ENCODE data around the gene LHX3. TPM values are rescaled to one million over a fixed set of nuclear protein-coding genes. Genes with fewer than 3 reads are reported as not detected.
"Not testable (repeated sequence)": the region's sequence is repeated elsewhere in the genome, so short reads cannot be mapped to it uniquely, and the experiment has no call there.

LHX3 gene
- total and polyA plus RNA-seq, 2 donors: not detected

- WGBS: 95% methylated on average over 43 of the region's 43 CpGs
- not testable (repeated sequence) for H3K4me3 ChIP-seq (ENCODE audit: low read depth, low read length); H3K4me1 ChIP-seq (ENCODE audit: insufficient read depth); H3K27ac ChIP-seq (ENCODE audit: low read depth); H3K36me3 ChIP-seq (ENCODE audit: insufficient read depth); DNase-seq (ENCODE audit: extremely low spot score)
These were observed 31.8 kb upstream of the LHX3 start for GRCh38 chr9:136236471-136237410.

GRCh38 chr9:136235709-136236455 lies 31.0 kb upstream of the LHX3 start:
- H3K27ac ChIP-seq (ENCODE audit: low read depth): no peak overlapping the region
- DNase-seq (ENCODE audit: extremely low spot score): no peak
- H3K4me1 ChIP-seq (ENCODE audit: insufficient read depth): no peaks in the 10 kb centered on the region
- H3K4me3 ChIP-seq (ENCODE audit: low read depth, low read length): no peak overlapping the region
- no peaks in the 10 kb centered on the region for H3K36me3 ChIP-seq (ENCODE audit: insufficient read depth)
- WGBS: 94% methylated on average over 27 of the region's 27 CpGs

DNA sequence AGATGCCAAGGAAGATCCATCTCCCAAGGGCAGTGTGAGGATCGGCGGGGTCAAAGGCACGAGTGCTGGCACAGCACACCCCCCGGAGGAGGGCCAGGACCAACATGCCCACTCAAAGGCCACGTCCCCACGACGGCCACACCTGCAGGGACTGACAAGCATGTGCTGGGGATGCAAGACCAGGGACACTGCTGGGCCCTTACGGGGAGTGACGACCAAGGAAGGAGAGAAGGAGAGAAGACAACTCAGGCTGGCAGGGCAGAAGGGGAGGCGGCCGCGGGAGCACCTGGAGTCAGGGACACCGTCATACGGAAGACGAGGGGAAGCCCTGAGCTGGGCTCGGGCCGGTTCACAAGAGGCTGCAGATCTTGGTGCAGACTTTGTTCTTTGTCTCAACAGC lies 30.2 kb upstream of the LHX3 start:
- 96% methylated on average over 17 of the region's 17 CpGs for WGBS
- no peak overlapping the region for H3K27ac ChIP-seq (ENCODE audit: low read depth)

DNA sequence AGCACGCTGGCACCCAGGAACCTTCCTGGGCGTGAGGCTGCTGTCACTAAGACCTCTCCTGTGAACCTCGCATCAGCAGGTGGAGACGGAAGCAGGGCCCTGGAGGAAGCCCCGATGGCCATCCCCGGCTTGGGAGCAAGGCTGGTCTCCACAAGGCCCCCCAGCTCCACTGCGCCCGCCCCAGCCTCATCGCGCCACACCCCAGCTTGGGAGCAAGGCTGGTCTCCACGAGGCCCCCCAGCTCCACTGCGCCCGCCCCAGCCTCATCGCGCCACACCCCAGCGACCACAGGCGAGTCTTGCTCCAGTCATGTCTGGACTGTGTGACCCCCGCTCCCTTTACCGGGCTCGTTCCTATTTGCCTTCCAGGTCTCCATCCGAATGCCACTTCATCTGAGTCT lies 29.7 kb upstream of the LHX3 start:
- DNase-seq (ENCODE audit: extremely low spot score): no peak
- 92% methylated on average over 21 of the region's 21 CpGs for WGBS
- Histone ChIP-seq H3K36me3 (ENCODE audit: insufficient read depth) (no peaks in the 10 kb centered on the region), H3K4me3 (ENCODE audit: low read depth, low read length) (no peak overlapping the region), H3K4me1 (ENCODE audit: insufficient read depth) (no peaks in the 10 kb centered on the region), H3K27ac (ENCODE audit: low read depth) (no peak overlapping the region)

More for the DNA sequence above, 30.2 kb upstream of the LHX3 start:
- Histone ChIP-seq H3K4me1 (ENCODE audit: insufficient read depth) (no peaks in the 10 kb centered on the region), H3K36me3 (ENCODE audit: insufficient read depth) (no peaks in the 10 kb centered on the region), H3K4me3 (ENCODE audit: low read depth, low read length) (no peak overlapping the region)
- no peak for DNase-seq (ENCODE audit: extremely low spot score)

GRCh38 chr9:136233868-136234267 lies 28.9 kb upstream of the LHX3 start:
- H3K36me3 ChIP-seq (ENCODE audit: insufficient read depth): no peaks in the 10 kb centered on the region

DNA sequence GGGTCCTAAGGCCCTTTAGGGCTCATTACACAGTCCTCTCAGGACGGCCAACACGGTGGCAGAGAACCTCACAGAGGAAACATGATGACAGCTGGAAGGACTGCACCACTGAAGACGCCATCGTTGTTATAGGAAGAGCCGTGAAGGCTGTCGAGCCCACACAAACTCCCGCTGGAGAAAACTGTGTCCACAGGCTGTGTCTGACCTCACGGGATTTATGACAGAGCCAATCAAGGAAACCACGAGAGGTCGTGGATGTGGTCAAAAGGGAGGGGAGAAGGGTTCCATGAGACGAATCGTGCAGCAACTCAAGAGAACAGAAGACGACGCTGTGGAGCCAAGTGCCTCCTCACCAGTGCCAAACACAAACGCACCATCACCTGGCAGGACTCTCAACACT lies 28.5 kb upstream of the LHX3 start:
- H3K4me1 ChIP-seq (ENCODE audit: insufficient read depth): no peaks in the 10 kb centered on the region
- H3K4me3 ChIP-seq (ENCODE audit: low read depth, low read length): no peak overlapping the region
- 72% methylated on average over 15 of the region's 15 CpGs for WGBS
- no peak for DNase-seq (ENCODE audit: extremely low spot score)
- H3K27ac ChIP-seq (ENCODE audit: low read depth): no peak overlapping the region
- no peaks in the 10 kb centered on the region for H3K36me3 ChIP-seq (ENCODE audit: insufficient read depth)

More at GRCh38 chr9:136233868-136234267, 28.9 kb upstream of the LHX3 start:
- no peak overlapping the region for H3K27ac ChIP-seq (ENCODE audit: low read depth)
- H3K4me1 ChIP-seq (ENCODE audit: insufficient read depth): no peaks in the 10 kb centered on the region
- WGBS: 87% methylated on average over 14 of the region's 14 CpGs
- no peak overlapping the region for H3K4me3 ChIP-seq (ENCODE audit: low read depth, low read length)
- DNase-seq (ENCODE audit: extremely low spot score): no peak

DNA sequence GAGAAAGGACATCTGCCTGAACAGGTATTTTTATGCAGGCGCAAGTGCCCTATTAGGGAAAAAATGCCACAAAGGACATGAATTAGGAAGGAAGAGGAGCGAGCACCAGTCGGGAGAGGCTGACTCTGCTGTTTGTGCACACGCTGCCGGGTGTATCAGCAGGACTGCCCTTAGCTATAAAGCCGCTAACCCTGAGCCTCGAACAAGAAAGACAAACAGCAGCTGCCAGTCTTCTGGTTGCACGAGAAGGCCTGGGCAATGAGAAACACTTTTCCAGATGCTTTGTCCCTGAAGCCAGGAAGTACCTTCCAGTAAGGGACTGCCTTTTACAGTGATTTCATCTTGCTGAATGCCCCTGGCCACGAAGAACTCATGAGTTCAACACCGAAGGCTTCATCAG lies 28.0 kb upstream of the LHX3 start:
- Histone ChIP-seq H3K27ac (ENCODE audit: low read depth) (no peak overlapping the region), H3K4me1 (ENCODE audit: insufficient read depth) (no peaks in the 10 kb centered on the region), H3K4me3 (ENCODE audit: low read depth, low read length) (no peak overlapping the region), H3K36me3 (ENCODE audit: insufficient read depth) (no peaks in the 10 kb centered on the region)
- 68% methylated on average over 10 of the region's 10 CpGs for WGBS
- DNase-seq (ENCODE audit: extremely low spot score): no peak

DNA sequence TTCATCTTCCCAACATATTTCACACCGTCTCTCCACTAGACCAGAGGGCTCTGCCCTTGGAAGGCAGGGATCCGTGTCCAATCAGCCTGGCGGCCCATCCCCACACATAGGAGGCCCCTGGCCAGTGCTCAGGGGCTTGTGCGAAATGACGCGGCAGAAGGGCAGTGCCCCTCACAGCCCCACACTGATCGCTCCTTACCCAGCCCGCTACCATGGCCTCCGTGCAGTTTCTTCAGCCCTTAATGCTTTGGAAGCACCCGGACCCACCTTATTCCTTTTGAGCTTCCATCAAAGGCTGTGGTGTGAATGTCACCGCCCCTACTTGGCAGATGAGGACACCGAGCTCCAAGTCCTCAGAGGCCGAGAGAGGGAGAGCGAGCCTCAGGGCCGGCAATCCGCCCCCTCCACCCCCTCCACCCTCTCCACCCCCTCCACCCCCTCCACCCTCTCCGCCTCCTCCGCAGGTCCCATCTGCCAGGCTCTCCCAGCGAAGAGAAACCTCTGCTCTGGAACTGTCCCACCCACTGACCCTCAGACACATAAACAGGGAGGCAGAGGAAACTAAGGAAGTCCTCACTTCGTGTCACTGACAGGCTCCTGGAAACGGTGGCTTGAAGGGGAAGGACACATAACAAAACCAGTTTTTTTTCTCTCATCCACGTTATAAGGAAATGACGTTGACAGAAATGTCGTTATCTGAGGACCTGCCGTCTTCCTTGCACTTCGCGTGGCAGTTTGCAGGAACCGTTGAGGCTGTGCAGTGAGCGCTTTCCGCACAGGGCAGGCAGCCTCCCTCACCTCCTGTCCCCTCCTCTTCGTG lies 26.8 kb upstream of the LHX3 start:
- no peak overlapping the region for H3K4me3 ChIP-seq (ENCODE audit: low read depth, low read length)
- no peaks in the 10 kb centered on the region for H3K4me1 ChIP-seq (ENCODE audit: insufficient read depth)
- H3K36me3 ChIP-seq (ENCODE audit: insufficient read depth): no peaks in the 10 kb centered on the region
- no peak for DNase-seq (ENCODE audit: extremely low spot score)
- H3K27ac ChIP-seq (ENCODE audit: low read depth): no peak overlapping the region
- WGBS: 77% methylated on average over 31 of the region's 31 CpGs

- WGBS: 93% methylated on average over 9 of the region's 9 CpGs
- no peak overlapping the region for H3K27ac ChIP-seq (ENCODE audit: low read depth)
- no peaks in the 10 kb centered on the region for H3K36me3 ChIP-seq (ENCODE audit: insufficient read depth)
These were observed 25.8 kb upstream of the LHX3 start for GRCh38 chr9:136230773-136231172.

GRCh38 chr9:136230365-136230764 lies 25.4 kb upstream of the LHX3 start:
- H3K4me1 ChIP-seq (ENCODE audit: insufficient read depth): no peaks in the 10 kb centered on the region
- DNase-seq (ENCODE audit: extremely low spot score): no peak
- no peak overlapping the region for H3K4me3 ChIP-seq (ENCODE audit: low read depth, low read length)
- 92% methylated on average over 10 of the region's 10 CpGs for WGBS
- no peaks in the 10 kb centered on the region for H3K36me3 ChIP-seq (ENCODE audit: insufficient read depth)
- no peak overlapping the region for H3K27ac ChIP-seq (ENCODE audit: low read depth)

More at GRCh38 chr9:136230773-136231172, 25.8 kb upstream of the LHX3 start:
- Histone ChIP-seq H3K4me3 (ENCODE audit: low read depth, low read length) (no peak overlapping the region), H3K4me1 (ENCODE audit: insufficient read depth) (no peaks in the 10 kb centered on the region)
- no peak for DNase-seq (ENCODE audit: extremely low spot score)

DNA sequence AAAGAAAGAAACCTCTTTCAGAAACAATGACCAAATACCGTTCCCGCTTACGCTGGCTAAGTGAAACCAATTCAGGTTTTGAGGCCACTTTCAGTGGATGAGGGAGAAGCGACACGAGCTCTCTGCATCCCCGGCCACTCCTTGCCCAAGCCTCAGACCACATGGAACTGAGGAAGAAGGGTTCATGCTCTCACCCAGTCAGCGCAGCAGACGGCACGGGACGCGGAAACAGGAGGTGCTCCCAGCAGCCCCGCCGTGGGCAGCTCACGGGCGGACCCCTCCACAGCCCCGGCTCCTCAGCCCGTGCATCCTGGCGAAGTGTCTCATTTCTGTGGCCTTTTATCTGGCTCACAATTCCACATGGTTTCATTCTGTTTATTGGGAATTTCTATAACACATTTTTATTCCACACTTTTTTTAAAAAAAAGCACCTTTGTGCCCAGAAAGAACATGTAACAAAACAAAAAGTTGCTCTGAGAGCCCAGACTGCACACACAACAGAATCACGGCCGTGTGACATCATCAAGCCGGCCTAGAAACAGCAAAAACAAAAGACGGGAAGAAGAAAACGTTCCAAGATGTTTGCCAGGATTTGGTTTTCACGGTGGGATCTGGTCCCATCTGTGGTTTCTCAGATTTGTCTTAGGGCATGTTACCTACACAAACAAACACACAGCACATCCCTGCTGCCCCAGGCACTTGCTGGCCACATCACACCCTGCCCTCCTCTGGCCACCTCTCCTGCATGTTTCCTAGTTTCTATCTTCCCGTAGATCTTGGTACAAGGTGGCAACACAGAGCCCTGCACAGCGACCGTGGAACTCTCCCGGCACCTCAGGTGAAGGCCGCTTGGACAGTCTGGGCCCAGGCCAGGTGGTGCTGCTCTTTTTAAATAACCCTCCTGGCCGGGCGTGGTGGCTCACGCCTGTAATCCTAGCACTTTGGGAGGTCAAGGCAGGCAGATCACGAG lies 24.5 kb upstream of the LHX3 start:
- no peak overlapping the region for H3K27ac ChIP-seq (ENCODE audit: low read depth)
- no peak overlapping the region for H3K4me3 ChIP-seq (ENCODE audit: low read depth, low read length)
- H3K4me1 ChIP-seq (ENCODE audit: insufficient read depth): no peaks in the 10 kb centered on the region
- DNase-seq (ENCODE audit: extremely low spot score): no peak
- 86% methylated on average over 33 of the region's 33 CpGs for WGBS
- H3K36me3 ChIP-seq (ENCODE audit: insufficient read depth): no peaks in the 10 kb centered on the region

DNA sequence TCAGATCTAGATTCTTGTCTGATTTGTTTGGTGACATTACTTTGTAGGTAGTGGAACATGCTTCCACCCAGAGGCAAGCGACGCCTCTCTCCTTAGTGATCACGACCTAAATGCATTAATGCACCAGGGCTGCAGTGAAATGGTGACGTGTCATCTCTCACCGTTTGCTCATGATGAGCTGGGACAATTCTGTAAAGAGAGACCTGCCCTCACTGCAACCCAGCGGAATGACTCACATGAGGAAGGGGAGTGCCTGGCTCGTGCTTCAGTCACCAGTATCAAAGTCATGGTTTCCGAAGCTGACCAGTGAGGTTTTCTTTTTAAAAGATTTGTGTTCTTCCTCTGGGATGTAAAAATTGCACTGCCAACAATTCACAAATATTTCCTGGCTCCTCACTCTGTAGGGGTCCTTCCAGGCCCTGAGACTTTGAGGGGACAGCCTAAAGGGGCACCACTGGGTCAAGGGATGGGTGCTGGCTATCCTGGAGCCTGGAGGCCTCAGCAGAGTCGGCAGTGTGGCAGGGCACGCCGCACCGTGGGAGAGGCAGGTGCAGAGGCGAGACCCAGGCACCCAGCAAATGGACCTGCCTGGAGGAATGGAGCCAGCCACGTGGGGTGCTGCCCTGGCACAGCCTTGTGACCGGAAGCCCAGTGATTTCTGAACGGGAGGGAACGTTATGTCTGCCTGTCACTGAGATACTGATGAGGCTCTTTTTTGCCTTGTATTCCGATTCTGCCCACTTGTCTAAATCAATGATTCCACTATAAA lies 23.4 kb upstream of the LHX3 start:
- no peak for DNase-seq (ENCODE audit: extremely low spot score)
- WGBS: 84% methylated on average over 18 of the region's 18 CpGs
- no peak overlapping the region for H3K27ac ChIP-seq (ENCODE audit: low read depth)
- no peaks in the 10 kb centered on the region for H3K4me1 ChIP-seq (ENCODE audit: insufficient read depth)
- H3K36me3 ChIP-seq (ENCODE audit: insufficient read depth): no peaks in the 10 kb centered on the region
- H3K4me3 ChIP-seq (ENCODE audit: low read depth, low read length): no peak overlapping the region

Data from urinary bladder (tissue), 4 donors.